GM19438 (cell line): Measurements from ENCODE around the gene CD48.
A peak's percentile ranks its signal among the peaks of the same experiment; 100 is the strongest.

Source experiments
- ATAC-seq: cut with Tn5 transposase; IDR thresholded peaks from one replicate; pipeline ENCODE4 v1.9.1; 2021; ENCODE audit warnings: low read depth; ENCODE audit not compliant: unreplicated experiment

CD48 gene

DNA sequence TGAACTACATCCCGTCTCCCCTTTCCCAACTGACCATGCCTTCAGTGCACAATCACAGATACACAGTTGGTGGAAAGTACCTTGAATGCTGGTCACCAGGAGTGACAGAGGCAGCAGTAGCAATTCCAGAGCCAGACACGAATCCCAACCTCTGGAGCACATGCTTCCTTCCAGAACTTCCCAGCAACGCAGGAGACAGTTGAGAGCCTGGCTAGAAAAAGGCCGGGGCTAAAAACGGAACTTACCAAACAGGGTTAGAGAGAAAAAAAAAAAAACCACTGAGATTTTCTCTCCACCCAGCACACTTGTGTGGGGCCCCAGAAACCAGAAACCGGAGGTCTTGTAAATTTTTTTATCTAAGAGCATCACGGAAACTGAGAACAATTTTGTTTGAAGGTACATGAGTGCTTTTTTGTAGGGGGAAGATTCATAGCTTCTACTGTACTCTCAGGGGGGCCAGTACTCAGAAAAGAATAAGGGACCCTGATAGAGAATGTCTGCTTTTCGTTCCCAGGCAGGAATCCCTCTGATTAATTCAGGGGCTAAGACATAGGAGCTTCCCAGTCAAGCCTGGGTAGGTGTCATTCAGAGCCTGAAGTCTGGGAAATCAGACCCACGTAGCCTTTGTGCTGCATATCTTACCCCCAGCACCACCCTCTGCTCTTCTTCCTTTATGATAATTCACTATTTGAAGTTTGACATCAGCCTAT is at the start of gene CD48:
TSS of gene CD48 (minus strand) at position 221 of the 710 bp plus-strand sequence. CDS start at position 162, 59 bp downstream.
- peak; percentile 42 for ATAC-seq

DNA sequence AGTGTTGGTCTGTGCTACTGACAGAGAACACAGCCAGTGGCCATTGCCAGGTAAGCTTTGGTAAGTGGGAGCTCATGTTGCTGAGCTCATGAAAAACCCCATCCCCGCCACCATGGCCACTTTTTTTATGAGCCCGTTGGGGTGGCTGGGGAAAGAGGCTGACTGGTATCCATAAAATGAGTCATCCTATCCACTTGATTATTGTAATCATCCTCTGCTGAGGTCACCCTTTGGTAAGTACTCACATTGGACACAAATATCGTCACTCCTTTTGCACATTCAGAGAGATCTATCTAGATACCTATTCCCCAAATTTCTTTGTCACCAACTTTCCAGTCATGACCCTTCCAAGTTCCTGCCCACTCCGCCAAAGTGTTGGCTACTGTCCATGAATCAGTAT is 49.4 kb upstream of the CD48 start:
- ATAC-seq: no peak

DNA sequence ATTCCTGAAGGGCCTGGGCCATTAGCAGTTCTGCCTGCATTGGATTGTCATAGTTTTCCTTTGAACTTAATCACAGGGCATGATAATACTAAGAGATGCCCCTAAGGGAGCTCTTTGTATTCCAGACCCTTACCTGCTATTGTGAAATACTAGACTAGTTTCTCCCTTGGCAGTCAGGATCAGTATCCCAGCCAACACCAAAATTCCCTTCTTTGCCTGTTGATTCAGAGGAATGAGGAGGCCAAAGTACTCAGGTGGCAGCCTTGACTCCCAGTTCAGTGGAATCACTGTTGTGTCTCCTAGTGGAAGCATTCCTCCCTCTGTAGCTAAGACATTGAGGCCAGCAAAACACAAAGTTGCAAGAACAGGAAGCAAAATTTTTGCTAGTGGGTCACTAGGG is 48.1 kb upstream of the CD48 start:
- ATAC-seq: no peak

DNA sequence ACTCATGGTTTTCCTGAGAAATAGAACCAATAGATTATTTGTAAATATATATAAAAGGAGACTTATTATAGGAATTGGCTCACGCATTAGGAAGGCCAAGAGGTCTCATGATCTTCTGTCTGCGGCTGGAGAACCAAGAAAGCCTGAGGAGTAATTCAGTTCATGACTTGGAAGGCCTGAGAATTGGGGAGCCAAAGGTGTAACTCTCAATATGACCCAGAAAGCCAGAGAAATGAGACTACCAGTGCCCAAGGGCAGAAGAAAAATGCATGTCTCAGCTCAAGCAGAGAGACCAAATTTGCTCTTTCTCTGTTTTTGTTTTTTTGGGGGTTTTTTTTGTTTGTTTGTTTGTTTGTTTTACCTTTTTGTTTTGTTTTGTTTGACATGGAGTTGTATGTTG is 46.9 kb upstream of the CD48 start:
- no peak for ATAC-seq

- ATAC-seq: no peak
Observed at GRCh38 chr1:160756849-160757201, 45.2 kb upstream of the CD48 start.

DNA sequence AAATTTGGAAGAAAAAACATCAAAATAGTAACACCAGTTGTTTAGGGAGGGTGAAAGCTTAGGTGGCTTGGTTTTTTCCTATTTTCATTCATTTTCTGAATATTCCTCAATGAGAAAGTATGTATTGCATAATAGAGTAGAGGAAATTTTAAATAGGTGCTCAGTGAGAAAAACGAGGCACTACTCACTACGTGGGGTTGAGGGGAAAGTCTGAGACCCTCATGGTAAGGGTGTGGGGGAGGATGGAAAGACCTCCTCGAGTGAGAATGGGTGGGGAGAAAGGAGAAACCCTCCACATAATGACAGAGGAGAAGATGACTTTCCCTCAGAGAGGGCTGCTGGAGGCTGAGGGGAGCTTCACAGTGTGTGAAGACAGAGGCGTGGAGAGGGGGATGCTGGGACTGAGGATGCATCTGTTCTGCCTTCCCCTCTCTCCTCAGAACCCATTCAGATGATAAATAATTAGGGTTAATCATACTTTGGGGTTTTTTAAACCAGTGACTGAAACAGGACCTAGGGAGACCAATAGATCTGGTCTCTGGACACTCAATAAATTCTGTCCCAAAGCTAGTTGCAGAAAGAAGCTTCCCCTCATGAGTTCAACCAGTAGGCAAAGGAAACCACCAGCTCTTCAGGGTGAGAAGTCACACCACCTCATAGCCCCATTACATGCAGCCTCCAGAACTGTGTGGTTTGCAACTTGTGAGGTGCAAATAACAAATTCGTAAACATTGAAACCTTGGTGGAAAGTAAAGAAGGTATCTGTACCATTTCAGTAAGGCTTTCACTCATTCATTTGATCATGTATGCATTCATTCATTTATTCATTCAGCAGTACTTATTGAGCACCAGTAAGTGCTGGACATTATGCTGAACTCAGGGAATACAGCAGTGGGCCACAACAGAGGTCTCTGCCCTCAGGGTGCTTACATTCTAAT is 44.6 kb upstream of the CD48 start:
- ATAC-seq: no peak

DNA sequence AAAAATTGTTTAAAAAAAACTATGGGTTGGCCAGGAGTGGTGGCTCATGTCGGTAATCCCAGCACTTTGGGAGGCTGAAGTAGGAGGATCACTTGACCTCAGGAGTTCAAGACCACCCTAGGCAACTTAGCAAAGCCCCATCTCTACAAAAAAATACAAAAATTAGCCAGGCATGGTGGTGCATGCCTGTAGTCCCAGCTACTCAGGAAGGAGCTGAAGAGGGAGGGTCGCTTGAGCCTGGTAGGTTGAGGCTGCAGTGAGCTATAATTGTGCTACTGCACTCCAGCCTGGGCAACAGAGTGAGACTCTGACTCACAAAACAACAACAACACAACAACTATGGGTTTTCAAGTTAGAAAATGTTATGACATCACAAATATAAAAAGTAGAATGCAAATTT is 43.8 kb upstream of the CD48 start:
- no peak for ATAC-seq

GRCh38 chr1:160753594-160753993 is 42.0 kb upstream of the CD48 start:
- ATAC-seq: no peak

DNA sequence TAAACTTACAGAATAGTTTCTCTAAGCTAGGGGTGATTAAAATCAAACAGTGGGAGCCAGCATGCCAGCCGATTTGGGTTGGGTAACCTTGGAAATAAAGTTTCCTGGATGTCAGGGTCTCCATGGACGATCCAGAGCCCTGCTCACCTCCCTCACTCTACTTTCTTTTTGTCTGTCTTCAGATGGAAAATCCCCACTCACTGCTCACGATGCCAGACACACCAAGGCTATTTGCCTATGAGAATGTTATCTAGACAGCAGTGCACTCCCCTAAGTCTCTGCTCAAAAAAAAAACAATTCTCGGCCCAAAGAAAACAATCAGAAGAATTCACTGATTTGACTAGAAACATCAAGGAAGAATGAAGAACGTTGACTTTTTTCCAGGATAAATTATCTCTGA is 41.3 kb upstream of the CD48 start:
- ATAC-seq: no peak

- no peak for ATAC-seq
Observed at GRCh38 chr1:160752406-160752805, 40.8 kb upstream of the CD48 start.

GRCh38 chr1:160750608-160751007 is 39.0 kb upstream of the CD48 start:
- no peak for ATAC-seq

- no peak for ATAC-seq
Observed at GRCh38 chr1:160748878-160749269, 37.3 kb upstream of the CD48 start.

DNA sequence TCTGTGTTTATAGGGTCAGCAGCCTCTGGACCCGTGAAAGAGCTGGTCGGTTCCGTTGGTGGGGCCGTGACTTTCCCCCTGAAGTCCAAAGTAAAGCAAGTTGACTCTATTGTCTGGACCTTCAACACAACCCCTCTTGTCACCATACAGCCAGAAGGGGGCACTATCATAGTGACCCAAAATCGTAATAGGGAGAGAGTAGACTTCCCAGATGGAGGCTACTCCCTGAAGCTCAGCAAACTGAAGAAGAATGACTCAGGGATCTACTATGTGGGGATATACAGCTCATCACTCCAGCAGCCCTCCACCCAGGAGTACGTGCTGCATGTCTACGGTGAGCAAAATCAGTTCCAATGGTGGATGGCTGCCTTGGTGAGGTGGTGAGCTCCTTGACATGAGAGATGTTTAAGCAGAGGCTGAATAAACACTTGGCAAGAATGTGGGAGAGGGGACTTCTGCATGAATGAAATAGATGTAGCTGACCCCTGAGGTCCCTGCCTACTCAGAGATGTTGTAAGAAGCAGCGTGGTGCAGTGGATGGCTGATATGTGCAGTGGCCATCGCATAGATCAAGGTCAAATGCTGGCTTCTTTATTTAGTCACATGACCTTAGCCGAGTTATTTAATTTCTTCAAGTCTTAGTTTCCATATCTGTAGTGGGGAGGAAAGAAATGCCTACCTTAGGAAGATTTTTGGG is 36.7 kb upstream of the CD48 start:
- no peak for ATAC-seq

DNA sequence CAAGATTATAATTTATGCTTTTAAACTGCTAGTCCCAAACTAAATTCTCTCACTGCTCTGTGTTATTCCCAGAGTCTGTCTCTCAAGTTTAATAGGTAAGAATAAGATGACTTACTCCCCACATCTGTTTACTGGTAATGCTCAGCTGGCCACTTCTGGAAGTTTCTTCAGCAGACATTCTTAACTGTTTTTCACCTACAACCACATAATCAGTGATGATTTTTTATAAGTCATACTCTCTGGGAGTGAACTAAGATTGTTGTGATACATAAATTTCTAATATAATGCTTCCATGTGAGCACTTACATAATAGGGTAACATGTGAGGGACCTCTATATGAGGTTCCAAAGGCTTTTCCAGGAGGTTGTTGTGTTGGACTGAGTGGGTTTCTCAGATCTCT is 36.1 kb upstream of the CD48 start:
- no peak for ATAC-seq

- no peak for ATAC-seq
Observed at GRCh38 chr1:160746836-160747500, 35.3 kb upstream of the CD48 start.

DNA sequence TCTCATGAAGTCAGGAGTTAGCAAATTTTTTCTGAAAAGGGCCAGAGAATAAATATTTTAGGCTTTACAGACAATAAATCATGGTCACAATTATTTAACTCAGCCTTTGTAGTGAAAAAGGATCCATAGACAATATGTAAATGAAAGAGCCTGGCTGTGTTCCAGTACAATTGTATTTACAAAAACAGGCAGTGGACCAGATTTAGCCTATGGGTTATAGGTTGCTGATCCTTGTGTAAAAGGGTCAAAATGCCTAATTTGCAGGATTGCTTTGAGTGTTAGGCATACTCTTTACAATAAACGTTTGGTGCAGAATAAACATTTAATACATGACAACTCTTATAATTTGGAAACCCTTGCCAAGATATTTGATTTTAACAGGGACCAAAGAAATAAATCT is 33.9 kb upstream of the CD48 start:
- no peak for ATAC-seq

- no peak for ATAC-seq
Observed at GRCh38 chr1:160744852-160745520, 33.4 kb upstream of the CD48 start.

- no peak for ATAC-seq
Observed at GRCh38 chr1:160744199-160744851, 32.7 kb upstream of the CD48 start.

DNA sequence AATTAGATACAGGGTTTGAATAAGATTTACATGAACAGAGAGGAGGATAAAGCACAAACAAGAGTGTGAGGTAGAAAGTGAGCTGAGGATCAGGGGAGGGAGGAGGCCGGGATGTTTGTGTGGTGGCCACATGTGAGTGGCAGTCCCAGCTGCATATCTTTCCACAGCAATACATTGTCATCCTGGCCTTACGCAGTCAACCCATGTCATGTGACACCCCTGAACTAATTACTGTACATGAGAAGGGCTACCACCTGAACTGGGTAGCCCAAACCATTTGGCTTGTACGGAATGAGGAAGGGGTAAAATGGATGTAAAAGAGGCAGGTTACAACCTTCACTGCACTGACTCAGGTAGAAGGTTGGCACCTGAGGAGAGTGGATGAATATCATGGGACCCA is 31.6 kb upstream of the CD48 start:
- no peak for ATAC-seq
